Epithelial cell of proximal tubule (primary cell): ENCODE results near the gene RIMKLB. TPM values are rescaled to one million over a fixed set of nuclear protein-coding genes. Genes with fewer than 3 reads are reported as not detected.
"Not testable (repeated sequence)": the region's sequence is repeated elsewhere in the genome, so short reads cannot be mapped to it uniquely, and the experiment has no call there.

ENCODE experiments used
- DNase-seq: peaks from one replicate; pipeline ENCODE4 v3.0.0-alpha.2; 2011; ENCODE audit warnings: low read depth
- H3K4me3 ChIP-seq: 2 replicates; pipeline ENCODE4 v1.5.1; 2011; ENCODE audit warnings: low read depth, mild to moderate bottlenecking, low read length
- total RNA-seq: library from RNA; depleted of rRNA; stranded (reverse); fragments of >200 nt; gene quantifications from 2 replicates; pipeline ENCODE4 v1.2.3, GENCODE V29; 2015
- TF ChIP-seq, protein P1 (sequence below): conservative IDR thresholded peaks from 2 replicates; pipeline ENCODE4 v1.5.1; 2012; ENCODE audit warnings: low read depth, mild to moderate bottlenecking, low read length

Gene RIMKLB
- total RNA-seq, 1 donor from 2014 or later: 34.0 TPM

- no peak overlapping the region for H3K4me3 ChIP-seq
- no peak for DNase-seq
- TF ChIP-seq, protein P1, sequence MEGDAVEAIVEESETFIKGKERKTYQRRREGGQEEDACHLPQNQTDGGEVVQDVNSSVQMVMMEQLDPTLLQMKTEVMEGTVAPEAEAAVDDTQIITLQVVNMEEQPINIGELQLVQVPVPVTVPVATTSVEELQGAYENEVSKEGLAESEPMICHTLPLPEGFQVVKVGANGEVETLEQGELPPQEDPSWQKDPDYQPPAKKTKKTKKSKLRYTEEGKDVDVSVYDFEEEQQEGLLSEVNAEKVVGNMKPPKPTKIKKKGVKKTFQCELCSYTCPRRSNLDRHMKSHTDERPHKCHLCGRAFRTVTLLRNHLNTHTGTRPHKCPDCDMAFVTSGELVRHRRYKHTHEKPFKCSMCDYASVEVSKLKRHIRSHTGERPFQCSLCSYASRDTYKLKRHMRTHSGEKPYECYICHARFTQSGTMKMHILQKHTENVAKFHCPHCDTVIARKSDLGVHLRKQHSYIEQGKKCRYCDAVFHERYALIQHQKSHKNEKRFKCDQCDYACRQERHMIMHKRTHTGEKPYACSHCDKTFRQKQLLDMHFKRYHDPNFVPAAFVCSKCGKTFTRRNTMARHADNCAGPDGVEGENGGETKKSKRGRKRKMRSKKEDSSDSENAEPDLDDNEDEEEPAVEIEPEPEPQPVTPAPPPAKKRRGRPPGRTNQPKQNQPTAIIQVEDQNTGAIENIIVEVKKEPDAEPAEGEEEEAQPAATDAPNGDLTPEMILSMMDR: no peak
Measured at GRCh38 chr12:8784290-8784888, 86.6 kb downstream of the RIMKLB start.

- no peak overlapping the region for H3K4me3 ChIP-seq
- TF ChIP-seq, protein P1: no peak
- DNase-seq: no peak
Measured at GRCh38 chr12:8785499-8785898, 87.7 kb downstream of the RIMKLB start.

DNA sequence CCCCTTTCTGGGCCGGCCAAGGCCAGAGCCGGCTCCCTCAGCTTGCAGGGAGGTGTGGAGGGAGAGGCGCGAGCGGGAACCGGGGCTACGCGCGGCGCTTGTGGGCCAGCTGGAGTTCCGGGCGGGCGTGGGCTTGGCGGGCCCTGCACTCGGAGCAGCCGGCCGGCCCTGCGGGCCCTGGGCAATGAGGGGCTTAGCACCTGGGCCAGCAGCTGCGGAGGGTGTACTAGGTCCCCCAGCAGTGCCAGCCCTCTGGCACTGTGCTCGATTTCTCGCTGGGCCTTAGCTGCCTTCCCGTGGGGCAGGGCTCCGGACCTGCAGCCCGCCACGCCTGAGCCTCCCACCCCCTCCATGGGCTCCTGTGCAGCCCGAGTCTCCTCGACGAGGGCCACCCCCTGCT, 89.4 kb downstream of the RIMKLB start:
- DNase-seq: not testable (repeated sequence)

DNA sequence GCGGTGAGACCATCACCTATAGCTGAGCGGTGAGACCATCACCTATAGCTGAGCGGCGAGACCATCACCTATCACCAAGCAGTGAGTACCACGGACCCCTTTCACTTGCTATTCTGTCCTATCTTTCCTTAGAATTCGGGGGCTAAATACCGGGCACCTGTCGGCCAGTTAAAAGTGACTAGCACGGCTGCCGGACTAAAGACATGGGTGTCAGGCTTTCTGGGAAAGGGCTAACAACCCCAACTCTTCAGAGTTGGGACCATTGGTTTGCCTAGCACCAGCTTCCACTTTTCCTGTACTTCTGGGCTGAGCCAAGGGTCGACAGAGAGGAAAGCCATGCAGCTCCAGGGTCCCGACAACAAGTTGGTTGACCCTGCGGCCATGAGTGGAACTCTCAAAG, 90.9 kb downstream of the RIMKLB start:
- not testable (repeated sequence) for H3K4me3 ChIP-seq, DNase-seq

More for the DNA sequence above, 89.4 kb downstream of the RIMKLB start:
- not testable (repeated sequence) for H3K4me3 ChIP-seq

DNA sequence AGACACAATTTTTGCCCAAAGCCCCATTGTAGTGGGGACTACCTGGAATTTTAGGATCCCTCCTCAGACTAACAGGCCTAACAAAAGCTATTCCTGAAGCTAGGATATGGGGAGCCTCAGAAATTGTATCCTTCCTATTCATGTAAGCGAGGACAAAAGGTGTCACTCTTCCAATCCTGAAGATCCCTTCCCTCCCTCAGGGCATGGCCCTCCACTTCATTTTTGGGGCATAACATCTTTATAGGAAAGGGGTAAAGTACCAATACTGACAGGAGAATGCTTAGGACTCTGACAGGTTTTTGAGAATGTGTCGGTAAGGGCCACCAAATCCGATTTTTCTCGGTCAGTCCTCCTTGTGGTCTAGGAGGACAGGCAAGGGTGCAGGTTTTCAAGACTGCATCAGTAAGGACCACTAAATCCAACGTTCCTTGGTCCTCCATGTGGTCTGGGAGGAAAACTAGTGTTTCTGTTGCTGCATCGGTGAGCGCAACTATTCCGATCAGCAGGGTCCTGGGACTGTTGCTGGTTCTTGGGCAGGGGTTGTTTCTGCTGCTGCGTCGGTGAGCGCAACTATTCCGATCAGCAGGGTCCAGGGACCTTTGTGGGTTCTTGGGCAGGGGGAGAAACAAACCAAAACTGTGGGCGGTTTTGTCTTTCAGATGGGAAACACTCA, 91.7 kb downstream of the RIMKLB start:
- not testable (repeated sequence) for DNase-seq, H3K4me3 ChIP-seq

- not testable (repeated sequence) for H3K4me3 ChIP-seq
Measured at GRCh38 chr12:8793226-8793625, 95.4 kb downstream of the RIMKLB start.

GRCh38 chr12:8794611-8795010, 96.8 kb downstream of the RIMKLB start:
- not testable (repeated sequence) for DNase-seq, H3K4me3 ChIP-seq

More at GRCh38 chr12:8793226-8793625, 95.4 kb downstream of the RIMKLB start:
- DNase-seq: not testable (repeated sequence)

DNA sequence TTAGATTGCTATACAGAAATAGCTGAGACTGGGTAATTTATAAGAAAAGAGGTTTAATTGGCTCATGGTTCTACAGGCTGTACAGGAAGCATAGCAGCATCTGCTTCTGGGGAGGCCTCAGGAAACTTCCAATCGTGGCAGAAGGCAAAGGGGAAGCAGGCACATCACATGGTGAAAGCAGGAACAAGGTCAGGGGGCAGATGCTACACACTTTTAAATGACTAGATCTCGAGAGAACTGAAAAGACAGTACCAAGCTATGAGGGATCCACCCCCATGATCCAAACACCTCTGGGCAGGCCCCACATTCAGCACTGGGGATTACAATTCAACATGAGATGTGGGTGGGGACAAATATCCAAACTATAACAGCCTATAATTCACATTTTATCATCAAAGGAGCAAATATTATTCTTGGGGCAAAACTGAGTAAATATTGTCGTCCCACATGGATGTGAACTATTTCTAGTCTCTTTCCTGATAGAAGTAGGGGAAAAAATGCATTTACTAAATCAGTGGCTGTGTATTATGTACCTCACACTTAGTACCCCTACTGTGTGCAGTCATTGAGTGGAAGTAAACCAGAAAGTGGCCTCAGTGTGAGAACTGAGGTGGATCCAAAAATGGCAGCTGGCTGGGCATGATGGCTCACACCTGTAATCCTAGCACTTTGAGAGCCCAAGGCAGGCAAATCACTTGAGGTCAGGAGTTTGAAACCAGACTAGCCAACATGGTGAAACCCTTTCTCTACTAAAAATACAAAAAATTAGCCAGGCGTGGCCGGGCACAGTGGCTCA, 99.2 kb downstream of the RIMKLB start:
- TF ChIP-seq, protein P1: no peak
- DNase-seq: no peak
- no peak overlapping the region for H3K4me3 ChIP-seq

GRCh38 chr12:8801213-8801612, 103.4 kb downstream of the RIMKLB start:
- not testable (repeated sequence) for H3K4me3 ChIP-seq

GRCh38 chr12:8804833-8805232, 107.0 kb downstream of the RIMKLB start:
- not testable (repeated sequence) for DNase-seq, H3K4me3 ChIP-seq

More at GRCh38 chr12:8801213-8801612, 103.4 kb downstream of the RIMKLB start:
- not testable (repeated sequence) for DNase-seq

- DNase-seq, H3K4me3 ChIP-seq: not testable (repeated sequence)
Measured at GRCh38 chr12:8805487-8805886, 107.7 kb downstream of the RIMKLB start.

- not testable (repeated sequence) for DNase-seq, H3K4me3 ChIP-seq
Measured at GRCh38 chr12:8807084-8807483, 109.3 kb downstream of the RIMKLB start.

- not testable (repeated sequence) for DNase-seq, H3K4me3 ChIP-seq
Measured at GRCh38 chr12:8810112-8810511, 112.3 kb downstream of the RIMKLB start.
